ENCODE results near the gene PIP5K1C. TPM values are rescaled to one million over a fixed set of nuclear protein-coding genes. Genes with fewer than 3 reads are reported as not detected.

Gene PIP5K1C
- total RNA-seq, 4 donors from 2014 or later, result 16.1 to 21.1 (median 17.4) TPM

GRCh38 chr19:3665681-3666544 lies 34.4 kb downstream of the PIP5K1C start:
- TF ChIP-seq, protein P1, sequence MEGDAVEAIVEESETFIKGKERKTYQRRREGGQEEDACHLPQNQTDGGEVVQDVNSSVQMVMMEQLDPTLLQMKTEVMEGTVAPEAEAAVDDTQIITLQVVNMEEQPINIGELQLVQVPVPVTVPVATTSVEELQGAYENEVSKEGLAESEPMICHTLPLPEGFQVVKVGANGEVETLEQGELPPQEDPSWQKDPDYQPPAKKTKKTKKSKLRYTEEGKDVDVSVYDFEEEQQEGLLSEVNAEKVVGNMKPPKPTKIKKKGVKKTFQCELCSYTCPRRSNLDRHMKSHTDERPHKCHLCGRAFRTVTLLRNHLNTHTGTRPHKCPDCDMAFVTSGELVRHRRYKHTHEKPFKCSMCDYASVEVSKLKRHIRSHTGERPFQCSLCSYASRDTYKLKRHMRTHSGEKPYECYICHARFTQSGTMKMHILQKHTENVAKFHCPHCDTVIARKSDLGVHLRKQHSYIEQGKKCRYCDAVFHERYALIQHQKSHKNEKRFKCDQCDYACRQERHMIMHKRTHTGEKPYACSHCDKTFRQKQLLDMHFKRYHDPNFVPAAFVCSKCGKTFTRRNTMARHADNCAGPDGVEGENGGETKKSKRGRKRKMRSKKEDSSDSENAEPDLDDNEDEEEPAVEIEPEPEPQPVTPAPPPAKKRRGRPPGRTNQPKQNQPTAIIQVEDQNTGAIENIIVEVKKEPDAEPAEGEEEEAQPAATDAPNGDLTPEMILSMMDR (IDR thresholded peaks at IDR 0.05), result peak in 1 of 3 donors; percentile 83
- DNase-seq (ENCODE audit: low spot score), result peak; percentile 68
- no peak for ATAC-seq (ENCODE audit: low FRiP score)

- TF ChIP-seq, protein P1 (IDR thresholded peaks at IDR 0.05), result no peak
- ATAC-seq (ENCODE audit: low FRiP score) (no peak), DNase-seq (ENCODE audit: low spot score) (no peak)
These were observed 35.2 kb downstream of the PIP5K1C start for GRCh38 chr19:3664879-3665642.

GRCh38 chr19:3663838-3664237 lies 36.4 kb downstream of the PIP5K1C start:
- TF ChIP-seq, protein P1 (IDR thresholded peaks at IDR 0.05), result no peak
- no peak for DNase-seq (ENCODE audit: low spot score)
- ATAC-seq (ENCODE audit: low FRiP score), result no peak

- ATAC-seq (ENCODE audit: low FRiP score) (no peak), DNase-seq (ENCODE audit: low spot score) (no peak)
- TF ChIP-seq, protein P1 (IDR thresholded peaks at IDR 0.05), result no peak
These were observed 38.7 kb downstream of the PIP5K1C start for GRCh38 chr19:3661284-3662238.

GRCh38 chr19:3660493-3661219 lies 39.6 kb downstream of the PIP5K1C start:
- TF ChIP-seq, protein P1 (IDR thresholded peaks at IDR 0.05), result no peak
- ATAC-seq (ENCODE audit: low FRiP score), result no peak
- no peak for DNase-seq (ENCODE audit: low spot score)

DNA sequence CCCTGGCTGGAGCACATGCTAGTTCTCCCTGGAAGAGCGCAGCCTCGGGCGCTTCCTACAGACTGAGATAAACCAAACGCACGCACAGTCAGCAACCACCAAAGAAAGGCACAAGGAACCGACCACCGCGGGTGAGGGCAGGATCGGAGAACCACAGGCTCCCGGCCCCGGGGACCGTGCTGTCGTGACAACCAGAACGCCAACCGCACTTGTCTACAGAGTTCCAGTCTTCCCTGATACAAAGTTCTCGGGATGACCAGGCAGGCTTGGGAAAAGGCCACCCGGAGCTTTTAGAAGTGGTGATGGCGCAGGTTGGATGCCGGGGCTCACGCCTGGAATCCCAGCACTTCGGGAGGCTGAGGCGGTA lies 40.5 kb downstream of the PIP5K1C start:
- ATAC-seq (ENCODE audit: low FRiP score) (no peak), DNase-seq (ENCODE audit: low spot score) (no peak)
- TF ChIP-seq, protein P1 (IDR thresholded peaks at IDR 0.05), result no peak
